ENCODE measurements around the gene CTNND2.

CTNND2 gene

GRCh38 chr5:11301171-11301570, 603.1 kb downstream of the CTNND2 start:
- peak; percentile 12 for DNase-seq

DNA sequence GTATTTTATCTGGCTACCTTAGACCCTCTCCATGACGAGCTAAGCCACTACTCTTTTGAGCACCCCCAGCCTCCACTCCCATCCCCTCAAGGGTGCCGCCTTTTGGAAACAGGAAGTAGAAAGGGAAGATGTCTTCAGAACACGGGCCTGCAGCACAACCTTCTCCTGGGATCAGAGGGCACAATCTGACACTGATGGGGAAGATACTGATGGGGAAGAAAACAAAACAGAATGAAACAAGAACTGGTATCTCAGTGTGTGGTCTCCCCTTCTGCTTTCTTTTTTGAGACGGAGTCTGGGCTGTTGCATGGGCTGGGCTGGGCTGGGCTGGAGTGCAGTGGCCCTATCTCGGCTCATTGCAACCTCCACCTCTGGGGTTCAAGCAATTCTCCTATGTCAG, 603.5 kb downstream of the CTNND2 start:
- DNase-seq = no peak

- no peak for DNase-seq
Measured at GRCh38 chr5:11298877-11299276, 605.4 kb downstream of the CTNND2 start.

GRCh38 chr5:11293523-11293922, 610.7 kb downstream of the CTNND2 start:
- no peak for DNase-seq

- DNase-seq = no peak
Measured at GRCh38 chr5:11292648-11293356, 611.4 kb downstream of the CTNND2 start.

DNA sequence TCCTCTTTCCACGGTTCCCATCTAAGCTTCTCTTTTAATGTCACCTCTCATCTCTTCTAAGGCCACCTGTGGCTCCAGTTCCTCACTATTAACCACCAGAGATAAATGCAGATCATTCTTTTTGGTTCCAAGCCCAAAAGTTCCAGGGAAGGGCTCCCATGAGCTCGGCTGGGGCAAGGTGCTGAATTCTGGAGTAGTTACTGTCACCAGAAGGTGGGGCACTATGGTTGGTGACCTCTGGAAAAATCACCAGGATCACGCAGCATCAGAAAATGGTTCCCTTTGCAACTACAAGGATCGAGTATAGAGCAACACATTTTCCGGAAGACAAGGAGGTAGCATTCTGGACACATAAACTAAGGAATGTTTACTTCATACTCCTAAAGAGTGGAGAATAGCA, 614.5 kb downstream of the CTNND2 start:
- DNase-seq = no peak

- no peak for DNase-seq
Measured at GRCh38 chr5:11289208-11289607, 615.0 kb downstream of the CTNND2 start.

- DNase-seq = no peak
Measured at GRCh38 chr5:11281842-11282241, 622.4 kb downstream of the CTNND2 start.

DNA sequence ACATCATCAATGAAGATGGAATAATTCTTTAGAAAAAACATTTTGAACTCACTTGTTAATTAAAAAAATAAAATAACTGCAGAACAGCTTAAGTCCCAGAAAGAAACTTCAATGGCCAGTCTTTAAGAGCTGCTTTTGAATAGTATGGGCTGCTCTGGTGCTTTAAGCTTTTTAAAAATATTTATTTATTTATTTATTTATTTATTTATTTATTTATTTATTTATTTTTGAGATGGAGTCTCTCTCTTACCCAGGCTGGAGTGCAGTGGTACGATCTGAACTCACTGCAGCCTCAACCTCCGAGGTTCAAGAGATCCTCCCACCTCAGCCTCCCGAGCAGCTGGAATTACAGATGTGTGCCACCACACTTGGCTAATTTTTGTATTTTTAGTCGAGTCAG, 626.9 kb downstream of the CTNND2 start:
- DNase-seq = no peak

- DNase-seq = peak; percentile 3
Measured at GRCh38 chr5:11273180-11273903, 630.9 kb downstream of the CTNND2 start.

DNA sequence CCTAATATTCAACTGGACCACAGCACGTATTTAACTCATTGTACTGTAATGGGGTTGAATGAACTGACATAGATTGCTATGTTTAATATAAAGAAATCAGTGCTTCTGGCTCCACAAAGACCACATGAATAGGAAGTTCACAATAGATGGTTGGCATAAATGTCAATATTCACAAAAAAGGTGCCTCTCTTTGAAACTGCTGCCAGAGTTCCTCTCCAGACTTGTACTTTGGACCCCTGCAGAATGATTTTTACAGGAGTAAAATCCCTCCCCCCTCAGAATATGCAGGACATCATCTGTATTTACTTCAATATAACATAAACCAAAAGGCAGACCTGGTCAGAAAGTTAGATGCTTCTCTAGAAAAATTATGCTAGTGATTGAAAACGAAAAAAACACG, 634.7 kb downstream of the CTNND2 start:
- DNase-seq = no peak

DNA sequence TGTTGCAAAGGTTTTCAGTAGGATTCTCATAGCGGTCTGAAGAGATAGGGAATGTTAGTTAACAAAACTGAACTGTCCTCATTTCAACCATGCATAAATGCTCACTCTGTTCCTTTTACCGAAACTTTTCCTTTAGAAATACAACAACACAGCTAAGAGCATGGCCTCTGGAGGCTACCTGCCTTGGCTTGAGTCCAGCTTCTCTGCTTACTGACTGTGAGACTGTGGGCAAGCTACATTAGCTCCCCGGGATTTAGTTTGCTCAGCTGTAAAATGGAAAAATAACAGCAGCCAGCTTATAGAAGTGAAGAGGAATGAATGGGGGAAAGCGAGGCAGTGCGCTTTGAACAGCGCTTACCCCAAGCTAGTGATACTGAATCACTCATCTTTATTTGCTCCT, 635.4 kb downstream of the CTNND2 start:
- no peak for DNase-seq

GRCh38 chr5:11266331-11266730, 637.9 kb downstream of the CTNND2 start:
- no peak for DNase-seq

DNA sequence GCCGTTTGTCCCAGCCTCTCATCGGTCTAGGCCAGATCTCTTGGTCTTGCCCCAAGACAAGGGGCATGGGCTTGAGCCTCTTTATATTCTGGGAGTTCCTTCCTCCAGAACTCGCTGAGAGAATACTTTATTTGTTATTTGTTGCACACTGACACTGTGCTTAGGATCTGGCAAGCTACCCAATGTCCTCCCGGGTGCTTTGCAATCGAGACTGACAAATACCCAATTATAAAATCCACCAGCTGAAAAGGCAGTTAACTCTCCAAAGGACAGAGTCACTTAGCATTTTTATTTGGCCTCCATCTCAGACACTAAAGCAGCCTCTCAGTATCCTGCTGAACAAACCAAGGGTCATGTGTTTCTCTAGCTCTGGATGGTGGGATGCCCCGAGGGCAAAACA, 643.0 kb downstream of the CTNND2 start:
- DNase-seq = no peak

DNA sequence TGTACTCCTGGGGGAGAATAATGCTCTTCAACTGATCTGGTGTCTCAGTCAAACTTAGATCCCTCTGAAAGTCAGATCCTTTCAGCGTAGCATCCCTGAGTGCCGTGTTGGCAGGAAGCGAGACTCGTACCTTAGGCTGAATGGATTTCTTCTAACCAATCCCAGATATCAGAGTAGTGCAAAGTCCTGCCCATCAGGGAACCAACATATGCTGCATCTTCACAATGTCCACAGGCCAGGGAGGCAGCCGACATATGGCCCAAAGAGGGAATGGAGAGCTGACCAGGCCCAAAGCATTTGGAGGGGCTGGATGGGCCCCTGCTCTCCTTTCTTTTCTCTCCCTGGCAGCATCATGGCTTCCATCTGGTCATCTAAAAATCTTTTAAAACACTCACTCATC, 646.2 kb downstream of the CTNND2 start:
- DNase-seq = no peak

DNA sequence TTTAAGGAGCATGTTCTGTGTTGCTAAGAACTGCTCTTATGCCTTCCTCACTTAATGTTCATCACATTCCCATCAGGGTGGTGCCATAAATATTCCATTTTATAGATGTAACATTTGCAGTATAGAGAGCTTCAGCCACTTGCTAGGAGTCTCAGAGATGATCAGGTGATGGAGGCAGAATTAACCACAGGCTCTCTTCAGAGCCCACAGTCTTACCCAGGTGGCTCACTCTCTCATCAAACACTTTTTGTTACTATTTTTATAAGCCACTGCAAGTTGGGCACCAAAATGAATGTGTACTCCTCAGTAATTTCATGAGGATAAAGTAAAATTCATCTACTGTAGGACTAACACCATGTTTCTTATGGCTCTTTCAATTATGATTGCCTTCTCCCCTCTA, 651.7 kb downstream of the CTNND2 start:
- DNase-seq = no peak

DNA sequence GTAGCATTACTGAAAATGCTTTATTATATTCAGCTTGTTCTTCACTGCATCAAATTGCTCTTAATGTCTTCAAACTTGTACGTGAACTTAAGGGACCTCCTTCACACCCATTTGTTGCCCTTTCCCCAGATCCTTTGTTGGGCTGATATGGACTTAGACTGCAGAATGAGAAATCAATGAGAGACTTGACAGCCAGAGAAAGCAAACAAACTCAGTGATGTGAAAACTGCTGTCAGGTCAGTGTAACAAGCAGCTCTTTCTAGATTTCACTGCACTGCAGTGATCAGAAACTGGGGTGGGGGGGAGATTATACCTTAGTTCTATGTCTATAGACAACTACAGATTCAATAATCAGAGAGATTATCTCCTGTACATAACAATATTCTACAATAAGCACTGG, 652.2 kb downstream of the CTNND2 start:
- DNase-seq = no peak

- DNase-seq = peak; percentile 66
Measured at GRCh38 chr5:11251247-11251646, 653.0 kb downstream of the CTNND2 start.

- DNase-seq = no peak
Measured at GRCh38 chr5:11248966-11249365, 655.3 kb downstream of the CTNND2 start.

GRCh38 chr5:11247224-11247623, 657.0 kb downstream of the CTNND2 start:
- no peak for DNase-seq

- no peak for DNase-seq
Measured at GRCh38 chr5:11240293-11241190, 663.7 kb downstream of the CTNND2 start.

DNA sequence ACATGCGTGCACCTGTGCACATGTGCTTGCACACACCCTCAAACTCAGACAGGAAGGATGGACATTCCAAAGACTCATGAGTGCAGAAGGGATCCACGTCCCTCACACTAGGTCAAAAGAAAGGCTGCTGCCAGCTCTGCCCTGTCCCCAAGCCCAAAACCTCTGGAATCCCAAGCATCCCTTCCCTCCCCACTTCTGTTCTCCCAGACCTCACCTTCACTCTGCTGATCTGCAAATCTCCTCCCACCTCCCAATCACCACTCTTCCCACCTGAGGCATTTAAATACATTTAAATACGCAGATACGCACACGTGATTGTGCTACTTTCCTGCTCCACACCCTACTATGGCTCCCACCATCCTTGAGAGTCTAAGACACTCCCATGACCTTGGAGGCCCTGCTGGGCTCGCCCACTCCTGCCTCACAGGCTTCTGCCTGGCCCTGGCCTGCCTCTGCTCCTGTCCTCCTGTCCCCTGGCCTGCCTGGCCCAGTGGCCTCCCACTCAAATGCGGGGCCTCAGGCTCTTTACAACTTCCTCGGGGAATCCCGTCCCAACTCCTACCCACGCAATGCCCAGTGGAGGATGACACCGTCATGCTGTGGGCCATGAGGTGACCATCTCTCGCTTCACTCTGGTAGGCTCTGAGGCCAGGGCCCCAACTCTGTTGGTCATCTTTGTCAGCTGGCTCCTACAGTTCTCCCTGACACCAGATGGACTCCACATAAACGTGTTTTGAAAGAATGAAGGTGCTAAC, 664.8 kb downstream of the CTNND2 start:
- no peak for DNase-seq

DNA sequence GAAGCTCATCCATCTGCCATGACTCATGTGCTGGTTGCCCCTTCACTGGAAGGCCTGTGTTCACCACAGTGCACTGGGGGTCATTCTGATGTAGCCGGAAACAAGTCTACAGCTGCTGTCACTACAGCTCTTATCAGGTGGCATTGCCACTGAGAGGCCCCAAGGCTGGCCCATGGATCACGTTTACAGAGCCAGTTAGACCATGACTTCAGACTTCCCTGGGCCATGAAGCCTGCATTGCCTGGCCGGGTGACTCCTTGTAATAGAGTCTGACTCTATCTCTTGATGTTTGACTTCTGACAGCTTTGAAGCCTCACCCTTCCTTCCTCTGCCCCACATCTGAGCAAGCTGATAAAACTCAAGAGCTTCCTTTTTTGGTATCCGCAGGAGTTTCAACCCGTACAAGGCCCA, 669.7 kb downstream of the CTNND2 start:
- DNase-seq = no peak

Data from fibroblast of skin of back (primary cell).